ENCODE results near the gene NUCKS1.
"Not testable (repeated sequence)": the region's sequence is repeated elsewhere in the genome, so short reads cannot be mapped to it uniquely, and the experiment has no call there.

NUCKS1 gene

GRCh38 chr1:205726619-205727125 lies 23.3 kb downstream of the NUCKS1 start:
- no peak for DNase-seq

GRCh38 chr1:205725514-205725913 lies 24.5 kb downstream of the NUCKS1 start:
- no peak for DNase-seq

- DNase-seq, result not testable (repeated sequence)
Observed at GRCh38 chr1:205720740-205721139, 29.2 kb downstream of the NUCKS1 start.

- no peak for DNase-seq
Observed at GRCh38 chr1:205719762-205720161, 30.2 kb downstream of the NUCKS1 start.

GRCh38 chr1:205719015-205719414 lies 31.0 kb downstream of the NUCKS1 start:
- no peak for DNase-seq

GRCh38 chr1:205716371-205717132 lies 33.4 kb downstream of the NUCKS1 start:
- no peak for DNase-seq

- DNase-seq, result no peak
Observed at GRCh38 chr1:205715628-205716027, 34.4 kb downstream of the NUCKS1 start.

- DNase-seq, result no peak
Observed at GRCh38 chr1:205714906-205715246, 35.1 kb downstream of the NUCKS1 start.

GRCh38 chr1:205714190-205714905 lies 35.6 kb downstream of the NUCKS1 start:
- no peak for DNase-seq

GRCh38 chr1:205711105-205712048 lies 38.6 kb downstream of the NUCKS1 start:
- DNase-seq, result peak; percentile 13

GRCh38 chr1:205710201-205711062 lies 39.5 kb downstream of the NUCKS1 start:
- no peak for DNase-seq

- no peak for DNase-seq
Observed at GRCh38 chr1:205709640-205710039, 40.3 kb downstream of the NUCKS1 start.

GRCh38 chr1:205709059-205709398 lies 41.0 kb downstream of the NUCKS1 start:
- no peak for DNase-seq

GRCh38 chr1:205706601-205707502 lies 43.1 kb downstream of the NUCKS1 start:
- no peak for DNase-seq

GRCh38 chr1:205704903-205705302 lies 45.1 kb downstream of the NUCKS1 start:
- DNase-seq, result no peak

- DNase-seq, result no peak
Observed at GRCh38 chr1:205703072-205703471, 46.9 kb downstream of the NUCKS1 start.

- DNase-seq, result no peak
Observed at GRCh38 chr1:205701891-205702290, 48.1 kb downstream of the NUCKS1 start.

GRCh38 chr1:205701420-205701819 lies 48.6 kb downstream of the NUCKS1 start:
- no peak for DNase-seq

- no peak for DNase-seq
Observed at GRCh38 chr1:205700865-205701401, 49.0 kb downstream of the NUCKS1 start.

GRCh38 chr1:205699416-205699815 lies 50.6 kb downstream of the NUCKS1 start:
- DNase-seq, result no peak

- no peak for DNase-seq
Observed at GRCh38 chr1:205698921-205699320, 51.1 kb downstream of the NUCKS1 start.
